AG09309 (cell line): ENCODE measurements around the gene SEMA4C.
"Not testable (repeated sequence)": the region's sequence is repeated elsewhere in the genome, so short reads cannot be mapped to it uniquely, and the experiment has no call there.

Source experiments
- DNase-seq: peaks from one replicate; pipeline ENCODE4 v3.0.0-alpha.2; 2010; ENCODE audit warnings: low read depth
- H3K4me3 ChIP-seq: 2 replicates; pipeline ENCODE4 v1.5.1; 2011; ENCODE audit warnings: mild to moderate bottlenecking, low read depth, low read length, moderate library complexity; ENCODE audit not compliant: control insufficient read depth
- TF ChIP-seq, protein P1 (sequence below): IDR thresholded peaks from 2 replicates; pipeline ENCODE4 v1.5.1; 2011; ENCODE audit warnings: mild to moderate bottlenecking, low read depth, low read length, inconsistent platforms; ENCODE audit not compliant: insufficient read depth, control insufficient read depth; ENCODE audit errors: missing control alignments

The SEMA4C gene

DNA sequence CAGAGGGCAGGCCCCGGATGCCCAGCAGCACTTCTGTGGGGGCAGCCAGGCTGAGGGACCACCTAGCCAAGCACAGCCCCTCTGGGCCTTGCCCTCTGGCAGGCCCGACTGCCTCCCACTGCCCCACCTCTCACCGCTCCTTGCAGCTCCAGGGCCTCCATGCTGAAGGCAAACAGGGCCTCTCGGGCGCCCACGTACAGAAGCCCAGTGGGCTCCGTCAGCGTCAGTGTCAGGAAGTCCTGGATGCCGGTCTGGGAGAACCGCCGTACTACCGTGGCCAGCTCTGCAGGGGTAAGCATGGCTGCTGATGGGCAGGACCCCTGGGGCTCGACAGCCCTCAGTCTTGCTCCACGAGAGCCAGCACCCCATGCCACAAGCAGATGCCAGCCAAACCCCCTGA, 3.7 kb downstream of the SEMA4C start:
- TF ChIP-seq, protein P1, sequence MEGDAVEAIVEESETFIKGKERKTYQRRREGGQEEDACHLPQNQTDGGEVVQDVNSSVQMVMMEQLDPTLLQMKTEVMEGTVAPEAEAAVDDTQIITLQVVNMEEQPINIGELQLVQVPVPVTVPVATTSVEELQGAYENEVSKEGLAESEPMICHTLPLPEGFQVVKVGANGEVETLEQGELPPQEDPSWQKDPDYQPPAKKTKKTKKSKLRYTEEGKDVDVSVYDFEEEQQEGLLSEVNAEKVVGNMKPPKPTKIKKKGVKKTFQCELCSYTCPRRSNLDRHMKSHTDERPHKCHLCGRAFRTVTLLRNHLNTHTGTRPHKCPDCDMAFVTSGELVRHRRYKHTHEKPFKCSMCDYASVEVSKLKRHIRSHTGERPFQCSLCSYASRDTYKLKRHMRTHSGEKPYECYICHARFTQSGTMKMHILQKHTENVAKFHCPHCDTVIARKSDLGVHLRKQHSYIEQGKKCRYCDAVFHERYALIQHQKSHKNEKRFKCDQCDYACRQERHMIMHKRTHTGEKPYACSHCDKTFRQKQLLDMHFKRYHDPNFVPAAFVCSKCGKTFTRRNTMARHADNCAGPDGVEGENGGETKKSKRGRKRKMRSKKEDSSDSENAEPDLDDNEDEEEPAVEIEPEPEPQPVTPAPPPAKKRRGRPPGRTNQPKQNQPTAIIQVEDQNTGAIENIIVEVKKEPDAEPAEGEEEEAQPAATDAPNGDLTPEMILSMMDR = no peak
- H3K4me3 ChIP-seq = no peak overlapping the region
- no peak for DNase-seq

DNA sequence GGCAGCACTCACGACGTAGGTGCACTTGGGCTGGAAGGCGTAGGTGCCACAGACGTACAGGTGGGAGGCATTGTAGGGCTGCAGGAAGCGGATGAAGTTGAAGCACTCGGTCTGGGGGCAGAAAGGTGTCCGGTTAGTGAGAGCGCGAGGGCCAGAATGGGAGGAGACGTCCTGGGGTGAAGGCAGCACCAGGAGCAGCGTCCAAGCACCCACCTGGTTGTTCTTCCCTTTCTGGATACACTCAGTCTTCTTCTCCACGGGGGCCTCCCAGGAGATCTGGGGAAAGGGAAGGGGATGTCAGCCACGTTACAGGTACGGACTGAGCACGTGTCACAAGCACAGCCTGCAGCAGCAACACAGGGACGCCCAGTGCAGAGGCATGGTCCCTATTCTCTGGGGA, 4.2 kb downstream of the SEMA4C start:
- TF ChIP-seq, protein P1 = no peak
- H3K4me3 ChIP-seq = no peak overlapping the region

DNA sequence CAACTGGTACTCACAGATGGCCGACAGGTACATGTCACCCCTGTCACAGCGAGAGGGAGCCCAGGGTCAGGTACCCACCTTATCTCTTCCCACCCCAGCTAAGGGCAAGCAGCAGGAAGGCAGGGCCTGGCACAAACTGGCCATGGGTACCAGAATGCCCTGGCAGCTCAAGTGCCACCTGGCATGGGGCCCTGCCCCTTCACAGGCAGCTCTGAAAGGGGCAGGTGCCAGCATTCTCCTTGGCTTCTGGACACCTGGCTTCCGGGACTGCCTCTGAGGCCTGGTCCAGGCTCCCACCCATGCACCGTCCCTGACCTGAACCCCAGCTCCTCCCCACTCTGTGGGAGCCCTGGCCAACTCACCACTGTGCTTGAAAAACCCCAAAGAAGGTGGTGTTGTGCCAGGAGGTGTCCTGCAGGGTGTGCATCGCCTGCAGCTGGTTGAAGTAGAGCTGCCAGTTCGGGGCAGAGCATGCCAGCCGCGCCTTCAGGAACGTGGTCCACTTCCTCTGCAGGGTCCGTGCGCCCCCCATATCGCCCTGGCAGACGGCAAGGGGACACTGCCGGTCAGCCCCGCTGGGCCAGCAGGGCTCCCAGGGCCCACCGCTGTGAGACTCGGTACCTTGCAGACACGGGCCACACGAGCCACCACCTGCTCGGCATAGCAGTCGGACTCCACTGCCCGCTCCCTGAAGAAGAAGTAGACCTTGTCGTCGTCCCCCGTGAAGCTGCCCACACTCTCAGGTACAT, 5.4 kb downstream of the SEMA4C start:
- no peak overlapping the region for H3K4me3 ChIP-seq
- no peak for DNase-seq
- TF ChIP-seq, protein P1 = no peak

More for the DNA sequence above, 4.2 kb downstream of the SEMA4C start:
- DNase-seq = no peak

GRCh38 chr2:96863575-96864342, 6.1 kb downstream of the SEMA4C start:
- DNase-seq = no peak
- no peak overlapping the region for H3K4me3 ChIP-seq
- TF ChIP-seq, protein P1 = no peak

DNA sequence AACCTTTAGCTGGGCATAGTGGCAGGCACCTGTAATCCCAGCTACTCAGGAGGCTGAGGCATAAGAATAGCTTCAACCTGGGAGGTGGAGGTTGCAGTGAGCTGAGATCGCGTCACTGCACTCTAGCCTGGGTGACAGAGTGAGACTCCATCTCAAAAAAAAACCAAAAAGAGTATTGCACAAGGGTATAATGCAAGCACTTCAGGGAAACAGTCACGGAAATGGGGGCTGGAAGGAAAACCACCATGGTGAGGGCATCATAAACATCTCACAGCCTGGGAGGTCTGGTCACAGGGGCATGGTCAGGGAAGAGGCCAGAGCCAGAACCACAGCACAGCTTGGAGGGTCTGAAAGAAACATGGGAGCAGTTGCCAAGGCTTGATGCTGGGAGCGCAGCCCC, 6.8 kb downstream of the SEMA4C start:
- not testable (repeated sequence) for DNase-seq, H3K4me3 ChIP-seq

- no peak for DNase-seq
- TF ChIP-seq, protein P1 = no peak
- H3K4me3 ChIP-seq = no peak overlapping the region
These were observed 8.8 kb downstream of the SEMA4C start for GRCh38 chr2:96861074-96861473.

- H3K4me3 ChIP-seq = no peak overlapping the region
- no peak for DNase-seq
- TF ChIP-seq, protein P1 = no peak
These were observed 9.5 kb downstream of the SEMA4C start for GRCh38 chr2:96860065-96861029.
